HepG2 (cell line): ENCODE data around the gene CELSR3. TPM values are rescaled to one million over a fixed set of nuclear protein-coding genes. Genes with fewer than 3 reads are reported as not detected.

Experiments
- ATAC-seq: fragments of 200-7000 bp; cut with Tn5 transposase; 3 replicates; pipeline ENCODE4 v1.9.1; 2020; ENCODE audit warnings: mild to moderate bottlenecking, moderate library complexity
- BruUV-seq: library from RNA; stranded (reverse); fragments of 400-500 nt; replicated peaks from 2 replicates; lab custom pipeline; 2021; lab: Mats Ljungman, UMichigan
- CTCF ChIA-PET: fragments of 300-600 bp; formaldehyde crosslinking; extraction: SDS; loops from one replicate; lab custom pipeline; 2021; ENCODE audit warnings: low total read pairs, inconsistent platforms, low intra/inter-chr PET ratio; lab: Yijun Ruan, JAX
- POLR2A ChIA-PET: fragments of 350-600 bp; sonication (Branson Sonifier 250); formaldehyde crosslinking; loops from one replicate; lab custom pipeline; 2020; ENCODE audit warnings: antibody characterized with exemption, inconsistent platforms; lab: Yijun Ruan, JAX
- DNase-seq: peaks from one replicate; pipeline ENCODE4 v3.0.0-alpha.2; 2015; ENCODE audit warnings: low spot score
- FAIRE-seq: peaks from 3 replicates; lab custom pipeline; 2011; peaks lifted over from hg19 to GRCh38; lab: Jason Lieb, UNC
- H2AFZ ChIP-seq: one replicate; pipeline ENCODE4 v1.6.1; 2011; ENCODE audit warnings: low read length, inconsistent platforms
- H3K27ac ChIP-seq: fragments of 300-600 bp; 3 replicates; pipeline ENCODE4 v1.8.0; 2011; ENCODE audit warnings: mixed run types, mild to moderate bottlenecking, mixed read lengths, low read length, inconsistent platforms; ENCODE audit not compliant: insufficient read depth; ENCODE audit errors: extremely low read length
- H3K27me3 ChIP-seq, 2 experiments: fragments of 200-600 bp in 1 of 2; 2 replicates in 1 of 2; 3 replicates in 1 of 2; pipeline versions ENCODE4 v1.6.0 to v1.8.0; 2011; ENCODE audit warnings: low read length in 2 of 2, mild to moderate bottlenecking in 2 of 2, moderate library complexity in 2 of 2, inconsistent platforms in 1 of 2; ENCODE audit not compliant: insufficient read depth in 2 of 2, control insufficient read depth in 1 of 2
- H3K36me3 ChIP-seq, 2 experiments: fragments of 200-600 bp in 1 of 2; replicated peaks in 1 of 2; 2 replicates in 1 of 2; 3 replicates in 1 of 2; pipeline versions ENCODE4 v1.5.1 to v1.8.0; 2011; ENCODE audit warnings: low read length in 2 of 2, inconsistent platforms in 1 of 2; ENCODE audit not compliant: insufficient read depth in 2 of 2, control insufficient read depth in 1 of 2
- H3K4me1 ChIP-seq: 2 replicates; pipeline ENCODE4 v1.5.1; 2012; ENCODE audit warnings: low read length, inconsistent platforms; ENCODE audit not compliant: insufficient read depth
- H3K4me2 ChIP-seq: 2 replicates; pipeline ENCODE4 v1.6.0; 2011; ENCODE audit warnings: low read depth, low read length, inconsistent platforms
- H3K4me3 ChIP-seq, 3 experiments: fragments of 200-600 bp in 1 of 3; sonication (generic), shearing (Covaris generic) in 1 of 3; replicated peaks in 1 of 3; 2 replicates each; pipeline ENCODE4 v1.5.1; 2011 to 2016; ENCODE audit warnings: low read length in 3 of 3, inconsistent platforms in 2 of 3, low read depth in 2 of 3, mild to moderate bottlenecking in 2 of 3, control low read depth in 1 of 3, mixed read lengths in 1 of 3; ENCODE audit not compliant: insufficient read depth in 1 of 3
- H3K79me2 ChIP-seq: one replicate; pipeline ENCODE4 v1.6.1; 2011; ENCODE audit warnings: low read length, inconsistent platforms; ENCODE audit not compliant: insufficient read depth
- H3K9ac ChIP-seq: 2 replicates; pipeline ENCODE4 v1.6.0; 2011; ENCODE audit warnings: mild to moderate bottlenecking, low read depth, low read length, inconsistent platforms; ENCODE audit not compliant: insufficient read depth
- H3K9me3 ChIP-seq: 2 replicates; pipeline ENCODE4 v1.5.1; 2012; ENCODE audit warnings: mild to moderate bottlenecking, low read length
- H4K20me1 ChIP-seq: 2 replicates; pipeline ENCODE4 v1.6.0; 2011; ENCODE audit warnings: inconsistent platforms, mild to moderate bottlenecking, low read length, moderate library complexity; ENCODE audit not compliant: insufficient read depth
- ATF4 ChIP-seq, 2 experiments: fragments of 450-650 bp in 1 of 2; sonication (generic) in 1 of 2; formaldehyde crosslinking; IDR thresholded peaks; 2 replicates each; pipeline versions ENCODE4 v1.5.0 to v1.8.0; 2020 to 2022; ENCODE audit warnings: mild to moderate bottlenecking in 1 of 2, missing genetic modification reagents in 1 of 2
- HHEX ChIP-seq: IDR thresholded peaks from 2 replicates; pipeline ENCODE4 v1.6.1; 2016; ENCODE audit warnings: control low read depth
- HNF1A ChIP-seq, 2 experiments: sonication (generic) in 1 of 2; formaldehyde crosslinking in 1 of 2; IDR thresholded peaks; 2 replicates each; pipeline versions ENCODE4 v1.4.0 to v1.6.1; 2016 to 2020; ENCODE audit warnings: borderline replicate concordance in 1 of 2, low read depth in 1 of 2, mild to moderate bottlenecking in 1 of 2, missing genetic modification reagents in 1 of 2
- PBX3 ChIP-seq: sonication (generic); formaldehyde crosslinking; IDR thresholded peaks from 2 replicates; pipeline ENCODE4 v1.8.1; 2023; ENCODE audit warnings: missing genetic modification reagents, inconsistent platforms, borderline replicate concordance
- SNAPC4 ChIP-seq: sonication (generic); formaldehyde crosslinking; IDR thresholded peaks from 2 replicates; pipeline ENCODE4 v1.4.0; 2020; ENCODE audit warnings: mild to moderate bottlenecking, missing genetic modification reagents
- U2AF2 ChIP-seq: fragments of 200-400 bp; formaldehyde crosslinking; IDR thresholded peaks from 2 replicates; pipeline ENCODE4 v1.6.1; 2017; ENCODE audit warnings: low read depth, mild to moderate bottlenecking, low read length
- ZNF232 ChIP-seq: sonication (generic); formaldehyde crosslinking; IDR thresholded peaks from 2 replicates; pipeline ENCODE4 v1.4.0; 2020; ENCODE audit warnings: missing genetic modification reagents, borderline replicate concordance
- WGBS: methylation state at CpG from one replicate; pipeline ENCODE4 v1.1.6; 2017; ENCODE audit warnings: low lambda C conversion rate; 5-methylcytosine and 5-hydroxymethylcytosine counted together
- in situ Hi-C: cut with HindIII; loops from 2 replicates; pipeline ENCODE4 v1.10.0; 2017; ENCODE audit warnings: low pct_unique_long_range_greater_than_20kb; ENCODE audit not compliant: extremely low pct_ligation_motif_present
- intact Hi-C: fragments of 100-400 bp; cut with micrococcal nuclease; formaldehyde crosslinking; loops from one replicate; pipeline ENCODE4 v1.10.0; 2022; ENCODE audit not compliant: unreplicated experiment
- polyA plus RNA-seq, 8 experiments: library from polyadenylated mRNA; depleted of rRNA in 3 of 8; stranded (reverse) in 7 of 8; unstranded in 1 of 8; fragments of >200 nt; fragmentation: Illumina TruSeq in 4 of 8; extraction: Trizol in 4 of 8; gene quantifications; 2 replicates each; pipeline versions ENCODE4 v1.2.1 to v1.2.3, GENCODE V29; 2011 to 2016; ENCODE audit warnings: low read depth in 4 of 8, missing spikeins in 1 of 8, mixed read lengths in 1 of 8; ENCODE audit not compliant: insufficient read depth in 1 of 8
- total RNA-seq, 5 experiments: library from RNA; depleted of rRNA; stranded (reverse); fragments of >200 nt; fragmentation: Illumina TruSeq; extraction: Trizol; gene quantifications; 2 replicates each; pipeline ENCODE4 v1.2.3, GENCODE V29; 2016; ENCODE audit warnings: low read depth in 1 of 5

Gene CELSR3
- total and polyA plus RNA-seq, 2 of the 13 experiments (the other 11 are each of a cell fraction or from before 2014, with no cell fraction given) = 5.4 to 6.7 TPM

GRCh38 chr3:48662145-48662752 is 437 bp downstream of the CELSR3 start:
- ATAC-seq (peak; percentile 5), FAIRE-seq (no peak), DNase-seq (no peak)
- peaks cover 1 to 3% of the 10 kb centered on the region in 2 experiments; a peak in 2 of 5 replicates for H3K36me3 ChIP-seq
- 43% methylated on average over 28 of the region's 46 CpGs for WGBS
- no peak overlapping the region for H2AFZ ChIP-seq
- in situ Hi-C loops = no loop called here
- no TSS peak for BruUV-seq
- H3K27me3 ChIP-seq = no peaks in the 10 kb centered on the region
- H3K9me3 ChIP-seq = no peaks in the 10 kb centered on the region
- peak overlapping the region; percentile 96 for H3K27ac ChIP-seq
- peaks cover 21% of the 10 kb centered on the region for H3K4me1 ChIP-seq
- intact Hi-C loops = no loop called here
- peaks cover 6% of the 10 kb centered on the region for H4K20me1 ChIP-seq
- H3K9ac ChIP-seq = peak overlapping the region; percentile 68
- peak overlapping the region; percentile 67 for H3K4me2 ChIP-seq
- peak overlapping the region; percentile 56 to 77 (median 58); a peak in 5 of 6 replicates for H3K4me3 ChIP-seq
- CTCF ChIA-PET = no interaction called here
- no peaks in the 10 kb centered on the region for H3K79me2 ChIP-seq
- POLR2A ChIA-PET = interaction anchor here (0.6 to 4.0 kb wide), 16 partner anchors 24 to 235 kb away, joined by 3 to 40 read pairs (median 4); partner anchors contain the start of genes CCDC51, IP6K2, NCKIPSD and PFKFB4
- TF ChIP-seq ATF4 (CRISPR knock-in tag; IDR thresholded peaks at IDR 0.05) = no peak
- TF ChIP-seq HNF1A (IDR thresholded peaks at IDR 0.05; ENCODE audit: low read depth) = no peak
- no peak for TF ChIP-seq HNF1A (CRISPR knock-in tag; IDR thresholded peaks at IDR 0.05; ENCODE audit: borderline replicate concordance)
- TF ChIP-seq SNAPC4 = no peak
- no peak for TF ChIP-seq PBX3 (CRISPR knock-in tag)
- TF ChIP-seq HHEX (CRISPR knock-in tag) = no peak
- no peak for TF ChIP-seq U2AF2
- TF ChIP-seq ZNF232 (CRISPR knock-in tag) = no peak
